Stimulated activated CD4-positive, alpha-beta T cell treated with anti-CD3 and anti-CD28 coated beads, Interleukin-2, amount 100 ng/mL, for 48 hours (primary cell): Measurements from ENCODE around the gene NXT1.

Source experiments
- DNase-seq, 2 donors: peaks; one replicate each; pipeline ENCODE4 v3.0.0-alpha.2; 2020

NXT1 gene

GRCh38 chr20:23393996-23394775 lies 43.6 kb downstream of the NXT1 start:
- no peak for DNase-seq

DNA sequence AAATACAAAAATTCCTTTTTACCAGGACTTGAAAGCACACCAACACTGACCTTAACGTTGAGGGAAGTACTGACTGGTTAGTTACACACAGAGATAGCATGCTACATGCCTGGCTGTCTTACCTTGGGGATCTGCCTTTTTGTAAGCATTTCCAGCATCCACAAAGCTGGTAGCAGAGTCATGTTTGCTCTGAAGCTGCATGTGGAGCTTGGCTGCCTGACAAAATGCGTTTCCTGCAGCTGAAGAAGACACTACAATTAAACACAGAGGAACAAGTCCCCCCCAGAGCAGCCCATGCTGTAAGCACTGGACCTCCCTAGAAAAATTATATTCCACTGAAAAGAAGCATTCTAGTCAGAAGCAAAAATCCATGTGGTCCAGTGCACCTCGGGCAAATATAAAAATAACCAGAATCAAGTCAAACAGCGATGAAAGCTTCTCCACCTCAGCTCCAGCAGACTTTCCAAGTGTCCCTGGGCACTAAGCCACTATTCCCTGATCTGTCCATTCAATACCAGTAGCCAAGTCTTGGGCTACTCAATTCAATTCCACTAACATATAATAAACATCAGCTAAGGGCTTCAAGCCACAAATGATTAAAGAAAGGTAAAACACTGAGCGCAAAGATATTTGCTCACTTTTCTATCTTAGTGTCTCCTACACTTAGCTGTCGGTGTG lies 46.5 kb downstream of the NXT1 start:
- no peak for DNase-seq

GRCh38 chr20:23397961-23398360 lies 47.4 kb downstream of the NXT1 start:
- no peak for DNase-seq

GRCh38 chr20:23399568-23400241 lies 49.1 kb downstream of the NXT1 start:
- DNase-seq: no peak

GRCh38 chr20:23401051-23401450 lies 50.5 kb downstream of the NXT1 start:
- no peak for DNase-seq

DNA sequence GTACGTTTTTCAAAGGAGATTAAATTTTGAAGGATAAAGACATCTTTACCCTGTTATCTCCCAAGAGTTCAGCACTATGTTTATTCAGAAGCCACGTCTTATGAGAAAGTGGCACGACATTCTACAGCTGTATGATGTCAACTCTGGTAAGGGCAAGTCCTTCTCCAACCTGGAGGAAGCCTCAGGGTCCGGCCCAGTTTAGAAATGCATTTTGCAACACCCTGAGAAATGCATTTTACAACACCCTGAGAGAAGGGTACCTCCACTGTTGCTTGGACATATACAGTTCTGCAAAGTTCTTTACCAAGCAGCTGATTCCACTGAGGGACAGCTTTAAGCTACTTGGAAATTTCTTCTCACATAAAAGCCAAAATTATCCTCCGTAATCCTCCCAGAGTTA lies 53.2 kb downstream of the NXT1 start:
- no peak for DNase-seq

GRCh38 chr20:23404196-23404595 lies 53.6 kb downstream of the NXT1 start:
- no peak for DNase-seq
